RWPE2 (cell line): Measurements from ENCODE around the gene OTULIN.

Experiments
- ATAC-seq: fragments of 200-7000 bp; cut with Tn5 transposase; 3 replicates; pipeline ENCODE4 v1.9.1; 2021; ENCODE audit warnings: low read depth
- DNase-seq: peaks from one replicate; pipeline ENCODE4 v3.0.0-alpha.2; 2020; ENCODE audit warnings: low spot score
- H3K27ac ChIP-seq: fragments of 450-650 bp; 2 replicates; pipeline ENCODE4 v1.5.1; 2017; ENCODE audit warnings: mild to moderate bottlenecking; ENCODE audit not compliant: poor library complexity, severe bottlenecking
- H3K27me3 ChIP-seq: fragments of 250-450 bp; sonication (Bioruptor Pico); 2 replicates; pipeline ENCODE4 v1.5.1; 2021; ENCODE audit warnings: mild to moderate bottlenecking, moderate library complexity; ENCODE audit not compliant: insufficient read depth, poor library complexity, severe bottlenecking
- H3K36me3 ChIP-seq: fragments of 250-450 bp; sonication (Bioruptor Pico); 2 replicates; pipeline ENCODE4 v1.5.1; 2020; ENCODE audit warnings: low read depth, mild to moderate bottlenecking, moderate library complexity
- H3K4me1 ChIP-seq: fragments of 250-450 bp; sonication (Bioruptor Pico); 2 replicates; pipeline ENCODE4 v1.5.1; 2021; ENCODE audit warnings: mild to moderate bottlenecking, moderate library complexity; ENCODE audit not compliant: insufficient read depth, poor library complexity, severe bottlenecking
- H3K4me3 ChIP-seq: fragments of 250-450 bp; sonication (Bioruptor Pico); 2 replicates; pipeline ENCODE4 v1.5.1; 2021; ENCODE audit warnings: mild to moderate bottlenecking, moderate library complexity; ENCODE audit not compliant: severe bottlenecking
- H3K9me3 ChIP-seq: fragments of 250-450 bp; sonication (Bioruptor Pico); 2 replicates; pipeline ENCODE4 v1.5.1; 2021; ENCODE audit warnings: mild to moderate bottlenecking, moderate library complexity; ENCODE audit not compliant: severe bottlenecking
- TF ChIP-seq, protein P1 (sequence below): fragments of 450-650 bp; IDR thresholded peaks from one replicate; pipeline ENCODE4 v1.5.1; 2017; ENCODE audit warnings: mild to moderate bottlenecking, moderate library complexity; ENCODE audit not compliant: poor library complexity, severe bottlenecking

OTULIN gene

DNA sequence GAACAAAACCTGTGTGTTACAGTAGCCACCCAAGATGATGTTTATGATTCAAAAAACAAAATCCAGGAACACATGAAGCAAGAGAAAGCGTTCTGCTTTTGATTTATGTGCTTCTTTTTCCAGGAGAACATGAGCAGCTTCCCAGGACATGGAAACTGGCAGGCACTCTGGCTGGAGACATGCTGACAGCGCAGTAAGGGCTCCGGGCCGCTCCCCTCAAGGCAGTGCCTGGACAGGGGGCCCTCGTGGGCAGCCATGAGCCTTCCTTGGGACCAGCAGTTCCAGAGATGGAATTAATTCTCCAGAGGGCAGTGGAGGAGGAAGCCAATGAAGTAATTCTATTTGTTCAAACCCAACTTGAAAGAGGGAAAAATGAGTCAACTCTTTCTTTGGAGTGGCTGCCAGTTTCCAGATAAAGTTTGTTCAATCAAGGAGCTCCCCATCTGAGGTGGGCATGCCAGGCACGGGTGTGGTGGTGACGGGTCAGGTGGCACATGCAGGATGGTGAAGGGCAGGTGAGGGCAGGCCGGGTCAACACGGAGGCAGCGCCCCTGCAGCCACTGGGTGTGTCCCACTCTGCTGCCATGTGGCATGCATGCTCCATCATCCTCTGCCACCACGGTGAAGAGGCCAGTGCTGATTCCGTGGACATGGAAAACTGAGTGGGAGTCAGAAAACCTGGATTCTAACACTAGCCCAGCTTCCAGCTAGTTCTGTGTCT is 83.8 kb downstream of the OTULIN start:
- no peaks in the 10 kb centered on the region for H3K27me3 ChIP-seq
- DNase-seq (no peak), ATAC-seq (no peak)
- H3K9me3 ChIP-seq = no peaks in the 10 kb centered on the region
- H3K4me1 ChIP-seq = peaks cover 9% of the 10 kb centered on the region
- no peak overlapping the region for H3K27ac ChIP-seq
- no peaks in the 10 kb centered on the region for H3K36me3 ChIP-seq
- no peak overlapping the region for H3K4me3 ChIP-seq
- TF ChIP-seq, protein P1, sequence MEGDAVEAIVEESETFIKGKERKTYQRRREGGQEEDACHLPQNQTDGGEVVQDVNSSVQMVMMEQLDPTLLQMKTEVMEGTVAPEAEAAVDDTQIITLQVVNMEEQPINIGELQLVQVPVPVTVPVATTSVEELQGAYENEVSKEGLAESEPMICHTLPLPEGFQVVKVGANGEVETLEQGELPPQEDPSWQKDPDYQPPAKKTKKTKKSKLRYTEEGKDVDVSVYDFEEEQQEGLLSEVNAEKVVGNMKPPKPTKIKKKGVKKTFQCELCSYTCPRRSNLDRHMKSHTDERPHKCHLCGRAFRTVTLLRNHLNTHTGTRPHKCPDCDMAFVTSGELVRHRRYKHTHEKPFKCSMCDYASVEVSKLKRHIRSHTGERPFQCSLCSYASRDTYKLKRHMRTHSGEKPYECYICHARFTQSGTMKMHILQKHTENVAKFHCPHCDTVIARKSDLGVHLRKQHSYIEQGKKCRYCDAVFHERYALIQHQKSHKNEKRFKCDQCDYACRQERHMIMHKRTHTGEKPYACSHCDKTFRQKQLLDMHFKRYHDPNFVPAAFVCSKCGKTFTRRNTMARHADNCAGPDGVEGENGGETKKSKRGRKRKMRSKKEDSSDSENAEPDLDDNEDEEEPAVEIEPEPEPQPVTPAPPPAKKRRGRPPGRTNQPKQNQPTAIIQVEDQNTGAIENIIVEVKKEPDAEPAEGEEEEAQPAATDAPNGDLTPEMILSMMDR = no peak
